ENCODE data around the gene C1QTNF1.

The C1QTNF1 gene

GRCh38 chr17:79023886-79024771, at the start of gene C1QTNF1:
TSS of gene C1QTNF1 (plus strand) at chr17:79024169. CDS start at chr17:79043969, 19,800 bp downstream.
- TF ChIP-seq GATA2 (IDR thresholded peaks at IDR 0.05; ENCODE audit: low read depth, low read length), result no peak
- no peak for TF ChIP-seq GATA3 (IDR thresholded peaks at IDR 0.05; ENCODE audit: low read depth, low read length)

GRCh38 chr17:78974635-78975591, 49.1 kb upstream of the C1QTNF1 start:
- TF ChIP-seq GATA3 (IDR thresholded peaks at IDR 0.05; ENCODE audit: low read depth, low read length) (no peak), GATA2 (IDR thresholded peaks at IDR 0.05; ENCODE audit: low read depth, low read length) (no peak)

DNA sequence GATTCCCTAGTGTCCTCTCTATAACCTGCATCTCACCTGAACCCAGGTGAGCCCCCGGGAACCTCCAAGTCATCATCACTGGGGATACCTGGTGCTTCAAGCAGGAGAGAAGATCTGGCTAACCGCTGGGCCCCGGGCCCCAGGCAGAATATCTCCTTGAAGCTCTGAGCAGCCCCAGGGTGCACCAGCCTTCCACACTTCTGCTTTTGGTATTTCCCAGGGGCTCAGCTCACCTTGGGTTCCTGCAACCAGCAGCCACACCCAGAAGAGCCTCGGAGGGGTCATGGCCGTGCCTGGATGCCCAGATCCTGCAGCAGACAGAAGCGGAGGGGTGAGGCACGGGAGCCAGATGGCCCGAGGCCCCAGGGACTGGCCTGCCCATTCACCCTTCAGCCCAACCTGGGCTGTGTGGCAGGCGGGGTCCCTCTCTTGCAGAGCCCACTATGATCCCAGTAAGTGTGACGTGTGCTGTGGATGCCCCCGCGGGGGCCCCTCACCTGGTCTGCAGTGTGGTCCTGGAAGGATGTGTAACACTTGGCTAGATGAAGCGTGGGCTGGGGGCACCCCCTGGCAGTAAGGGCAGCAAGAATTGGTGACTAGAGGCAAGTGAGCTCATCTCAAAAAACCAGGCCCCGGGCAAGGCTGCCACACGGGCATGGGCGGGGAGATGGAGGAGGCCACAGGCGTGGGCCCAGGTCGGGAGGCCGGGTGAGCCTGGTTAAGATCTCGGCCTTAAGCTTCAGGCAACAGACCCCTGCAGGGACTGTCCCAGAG, 46.9 kb upstream of the C1QTNF1 start:
- TF ChIP-seq GATA2 (IDR thresholded peaks at IDR 0.05; ENCODE audit: low read depth, low read length) (no peak), GATA3 (IDR thresholded peaks at IDR 0.05; ENCODE audit: low read depth, low read length) (no peak)

- TF ChIP-seq GATA2 (IDR thresholded peaks at IDR 0.05; ENCODE audit: low read depth, low read length) (no peak), GATA3 (IDR thresholded peaks at IDR 0.05; ENCODE audit: low read depth, low read length) (no peak)
These were observed 46.4 kb upstream of the C1QTNF1 start for GRCh38 chr17:78977681-78977943.

DNA sequence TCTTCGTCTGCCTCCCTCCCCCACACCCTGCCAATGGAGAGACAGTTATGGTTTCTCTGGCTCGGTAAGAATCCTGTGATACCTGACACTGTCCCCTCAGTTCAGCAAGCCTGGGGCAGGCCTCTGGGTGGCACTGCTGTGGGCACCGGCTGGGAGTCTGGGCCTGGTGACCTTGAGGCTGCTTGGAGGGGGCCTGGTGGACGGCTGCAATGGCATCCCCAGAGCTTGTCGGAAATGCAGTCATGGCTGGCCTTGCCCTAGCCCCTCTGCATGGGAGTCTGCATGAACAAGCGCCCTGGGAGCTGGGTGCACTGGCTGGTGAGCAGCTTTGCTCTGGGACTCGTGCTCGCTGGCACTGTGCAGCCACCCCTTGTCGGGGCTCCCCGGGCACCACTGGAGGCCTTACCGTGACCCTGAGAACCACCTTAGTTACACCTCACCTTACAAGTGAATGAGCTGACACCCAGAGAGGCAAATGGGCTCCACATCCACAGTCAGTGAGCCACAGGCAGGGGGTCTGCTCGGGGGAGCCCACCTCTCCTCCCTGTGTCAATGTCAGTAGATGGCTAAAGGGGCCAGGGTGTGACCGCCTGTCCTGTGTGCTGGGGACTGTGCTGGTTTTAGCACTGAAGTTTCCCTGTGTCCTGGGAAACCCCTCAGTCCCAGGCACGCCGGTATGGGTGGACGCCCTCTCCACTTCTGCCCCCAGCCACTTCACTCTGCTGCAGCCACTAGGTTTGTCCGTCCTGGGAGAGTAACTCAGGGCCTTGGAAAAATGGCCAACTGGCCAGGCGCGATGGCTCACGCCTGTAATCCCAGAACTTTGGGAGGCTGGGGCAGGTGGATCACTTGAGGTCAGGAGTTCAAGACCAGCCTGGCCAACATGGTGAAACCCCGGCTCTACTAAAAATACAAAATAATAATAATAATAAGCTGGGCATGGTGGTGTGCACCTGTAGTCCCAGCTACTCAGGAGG, 45.7 kb upstream of the C1QTNF1 start:
- TF ChIP-seq GATA3 (IDR thresholded peaks at IDR 0.05; ENCODE audit: low read depth, low read length), result no peak
- no peak for TF ChIP-seq GATA2 (IDR thresholded peaks at IDR 0.05; ENCODE audit: low read depth, low read length)

GRCh38 chr17:78979780-78980623, 44.0 kb upstream of the C1QTNF1 start, which contains the start of gene LGALS3BP:
TSS of gene LGALS3BP (minus strand) at chr17:78979923. CDS start at chr17:78977191, 2,732 bp downstream.
- TF ChIP-seq GATA3 (IDR thresholded peaks at IDR 0.05; ENCODE audit: low read depth, low read length) (no peak), GATA2 (IDR thresholded peaks at IDR 0.05; ENCODE audit: low read depth, low read length) (no peak)

- TF ChIP-seq GATA2 (IDR thresholded peaks at IDR 0.05; ENCODE audit: low read depth, low read length), result no peak
- no peak for TF ChIP-seq GATA3 (IDR thresholded peaks at IDR 0.05; ENCODE audit: low read depth, low read length)
These were observed 43.4 kb upstream of the C1QTNF1 start for GRCh38 chr17:78980624-78980972.

GRCh38 chr17:78981010-78981888, 42.7 kb upstream of the C1QTNF1 start:
- no peak for TF ChIP-seq GATA2 (IDR thresholded peaks at IDR 0.05; ENCODE audit: low read depth, low read length)
- TF ChIP-seq GATA3 (IDR thresholded peaks at IDR 0.05; ENCODE audit: low read depth, low read length), result no peak

DNA sequence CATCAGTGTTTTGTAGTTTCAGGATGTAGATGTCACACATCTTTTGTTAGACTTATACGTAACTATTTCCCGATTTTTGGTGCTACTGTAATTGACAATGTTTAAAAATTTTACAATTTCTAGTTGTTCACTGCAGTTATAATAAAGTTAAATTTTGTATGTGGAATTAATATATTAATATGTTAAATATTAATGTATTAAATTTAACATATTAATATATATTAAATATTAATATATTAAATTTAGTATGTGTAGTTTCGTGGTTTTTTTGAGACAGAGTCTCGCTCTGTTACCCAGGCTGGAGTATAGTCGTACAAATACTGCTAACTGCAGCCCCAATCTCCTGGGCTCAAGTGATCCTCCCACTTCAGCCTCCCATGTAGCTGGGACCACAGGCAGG, 38.6 kb upstream of the C1QTNF1 start:
- no peak for TF ChIP-seq GATA2 (IDR thresholded peaks at IDR 0.05; ENCODE audit: low read depth, low read length)
- no peak for TF ChIP-seq GATA3 (IDR thresholded peaks at IDR 0.05; ENCODE audit: low read depth, low read length)

- TF ChIP-seq GATA3 (IDR thresholded peaks at IDR 0.05; ENCODE audit: low read depth, low read length) (no peak), GATA2 (IDR thresholded peaks at IDR 0.05; ENCODE audit: low read depth, low read length) (no peak)
These were observed 37.8 kb upstream of the C1QTNF1 start for GRCh38 chr17:78986048-78986648.
